ENCODE results near the gene GID4.

The GID4 gene

GRCh38 chr17:18040261-18040858 is 1.2 kb downstream of the GID4 start:
- Mint-ChIP-seq H3K36me3 (ENCODE audit: low read depth) (peaks cover 10% of the 10 kb centered on the region), H3K4me1 (peaks cover 53% of the 10 kb centered on the region), H3K4me3 (peak overlapping the region; percentile 99), H3K27me3 (ENCODE audit: low read depth, poor library complexity) (peaks cover 6% of the 10 kb centered on the region), H3K9me3 (no peaks in the 10 kb centered on the region), H3K27ac (peak overlapping the region; percentile 71)
- TF ChIP-seq CTCF (IDR thresholded peaks at IDR 0.05): no peak
- no peak for DNase-seq

GRCh38 chr17:18041776-18042175 is 2.6 kb downstream of the GID4 start:
- Mint-ChIP-seq H3K27me3 (ENCODE audit: low read depth, poor library complexity) (peaks cover 6% of the 10 kb centered on the region), H3K9me3 (no peaks in the 10 kb centered on the region), H3K4me1 (peaks cover 53% of the 10 kb centered on the region), H3K36me3 (ENCODE audit: low read depth) (peaks cover 17% of the 10 kb centered on the region), H3K27ac (no peak overlapping the region), H3K4me3 (peak overlapping the region; percentile 99)
- no peak for DNase-seq
- TF ChIP-seq CTCF (IDR thresholded peaks at IDR 0.05): no peak

GRCh38 chr17:18042983-18043382 is 3.8 kb downstream of the GID4 start:
- no peak for DNase-seq
- no peak overlapping the region for H3K27ac Mint-ChIP-seq
- H3K9me3 Mint-ChIP-seq: no peaks in the 10 kb centered on the region
- H3K4me1 Mint-ChIP-seq: peaks cover 44% of the 10 kb centered on the region
- TF ChIP-seq CTCF (IDR thresholded peaks at IDR 0.05): no peak
- H3K36me3 Mint-ChIP-seq (ENCODE audit: low read depth): peaks cover 27% of the 10 kb centered on the region
- H3K27me3 Mint-ChIP-seq (ENCODE audit: low read depth, poor library complexity): peaks cover 6% of the 10 kb centered on the region
- H3K4me3 Mint-ChIP-seq: no peak overlapping the region

DNA sequence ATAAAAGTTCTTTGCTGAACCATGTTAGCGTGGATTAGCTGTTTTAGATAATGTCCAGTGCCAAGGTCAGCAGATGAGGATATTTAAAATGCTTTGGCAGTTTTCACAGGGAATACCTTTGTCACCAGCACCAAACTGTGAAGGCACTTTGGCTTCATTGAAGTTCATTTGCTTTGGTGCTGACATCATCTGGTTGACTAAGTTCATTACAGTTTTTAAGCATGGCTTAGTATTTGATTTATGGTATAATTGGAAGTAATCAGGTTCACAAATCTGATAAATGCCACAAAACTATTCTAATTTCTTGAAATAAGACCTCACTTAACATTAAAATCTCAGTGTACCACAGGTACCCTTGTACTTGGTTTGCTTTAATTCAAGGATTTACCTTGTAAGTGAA is 4.3 kb downstream of the GID4 start:
- H3K27me3 Mint-ChIP-seq (ENCODE audit: low read depth, poor library complexity): peaks cover 6% of the 10 kb centered on the region
- TF ChIP-seq CTCF (IDR thresholded peaks at IDR 0.05): no peak
- H3K4me3 Mint-ChIP-seq: no peak overlapping the region
- no peak for DNase-seq
- peaks cover 39% of the 10 kb centered on the region for H3K4me1 Mint-ChIP-seq
- H3K9me3 Mint-ChIP-seq: no peaks in the 10 kb centered on the region
- H3K36me3 Mint-ChIP-seq (ENCODE audit: low read depth): peaks cover 27% of the 10 kb centered on the region
- H3K27ac Mint-ChIP-seq: no peak overlapping the region

GRCh38 chr17:18044609-18045008 is 5.4 kb downstream of the GID4 start:
- Mint-ChIP-seq H3K4me3 (no peak overlapping the region), H3K27ac (peak overlapping the region; percentile 37), H3K4me1 (peaks cover 33% of the 10 kb centered on the region), H3K9me3 (no peaks in the 10 kb centered on the region), H3K27me3 (ENCODE audit: low read depth, poor library complexity) (peaks cover 6% of the 10 kb centered on the region), H3K36me3 (ENCODE audit: low read depth) (peaks cover 31% of the 10 kb centered on the region)
- no peak for TF ChIP-seq CTCF (IDR thresholded peaks at IDR 0.05)
- no peak for DNase-seq

GRCh38 chr17:18045691-18046350 is 6.6 kb downstream of the GID4 start:
- H3K4me3 Mint-ChIP-seq: no peak overlapping the region
- no peaks in the 10 kb centered on the region for H3K9me3 Mint-ChIP-seq
- no peak for DNase-seq
- no peak for TF ChIP-seq CTCF (IDR thresholded peaks at IDR 0.05)
- H3K4me1 Mint-ChIP-seq: peaks cover 26% of the 10 kb centered on the region
- no peak overlapping the region for H3K27ac Mint-ChIP-seq
- peaks cover 2% of the 10 kb centered on the region for H3K27me3 Mint-ChIP-seq (ENCODE audit: low read depth, poor library complexity)
- peaks cover 36% of the 10 kb centered on the region for H3K36me3 Mint-ChIP-seq (ENCODE audit: low read depth)
